ENCODE data around the gene SND1. TPM values are rescaled to one million over a fixed set of nuclear protein-coding genes. Genes with fewer than 3 reads are reported as not detected.

The SND1 gene
- polyA plus RNA-seq, 1 donor, result 144 TPM

DNA sequence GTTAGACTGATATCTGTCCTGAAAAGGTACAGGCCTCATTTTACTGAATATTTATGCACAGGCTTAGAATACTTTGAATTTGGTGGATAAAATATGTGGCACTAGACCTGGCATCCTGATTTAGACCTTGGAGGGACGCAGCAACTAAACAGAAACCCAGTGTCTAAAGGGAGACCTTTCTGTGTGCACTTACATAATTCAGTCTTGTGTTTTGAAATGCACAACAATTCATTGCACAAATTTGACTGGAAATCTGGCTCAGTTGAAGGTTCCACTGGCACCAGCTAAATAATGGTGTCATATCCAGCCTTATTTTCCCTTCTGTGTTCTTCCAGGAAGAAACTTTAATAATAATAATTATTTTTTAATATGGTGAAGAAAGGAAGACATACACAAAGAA, 142.1 kb downstream of the SND1 start:
- DNase-seq, result no peak
- no CpG with 5 or more reads among the region's 1 CpG for WGBS (ENCODE audit: insufficient coverage, low lambda C conversion rate)
- Histone ChIP-seq H3K27me3 (ENCODE audit: control insufficient read depth, insufficient read depth, low read length) (no peaks in the 10 kb centered on the region), H3K36me3 (ENCODE audit: control insufficient read depth, insufficient read depth, low read length) (no peaks in the 10 kb centered on the region), H3K9me3 (ENCODE audit: control insufficient read depth, low read depth, low read length) (no peaks in the 10 kb centered on the region), H3K4me1 (ENCODE audit: control insufficient read depth, insufficient read depth, low read length) (no peaks in the 10 kb centered on the region), H3K27ac (ENCODE audit: low read length) (no peak overlapping the region), H3K4me3 (ENCODE audit: low read length) (no peak overlapping the region)

DNA sequence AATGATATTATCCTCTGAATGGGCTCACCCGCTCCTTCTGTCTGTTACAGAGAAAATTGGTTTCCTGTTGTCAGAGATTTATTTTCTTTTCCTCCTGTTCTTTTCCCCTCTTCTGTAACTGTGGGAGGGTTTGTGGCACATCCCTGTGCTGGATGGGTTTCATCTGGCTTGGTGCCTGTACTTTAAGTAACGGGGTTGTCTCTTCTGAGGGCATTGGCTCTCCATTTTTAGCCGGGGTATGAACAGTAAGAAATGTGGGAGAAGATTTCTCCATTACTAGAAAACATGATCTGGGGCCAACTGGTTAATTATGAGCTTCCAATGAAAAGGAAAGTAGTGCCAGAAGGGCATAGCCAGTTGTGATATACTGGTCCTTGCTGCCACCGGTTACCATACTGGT, 142.6 kb downstream of the SND1 start:
- Histone ChIP-seq H3K4me3 (ENCODE audit: low read length) (no peak overlapping the region), H3K36me3 (ENCODE audit: control insufficient read depth, insufficient read depth, low read length) (no peaks in the 10 kb centered on the region), H3K4me1 (ENCODE audit: control insufficient read depth, insufficient read depth, low read length) (no peaks in the 10 kb centered on the region), H3K27ac (ENCODE audit: low read length) (no peak overlapping the region), H3K9me3 (ENCODE audit: control insufficient read depth, low read depth, low read length) (no peaks in the 10 kb centered on the region), H3K27me3 (ENCODE audit: control insufficient read depth, insufficient read depth, low read length) (no peaks in the 10 kb centered on the region)
- 100% methylated on average over 1 of the region's 4 CpGs for WGBS (ENCODE audit: insufficient coverage, low lambda C conversion rate)
- DNase-seq, result no peak

DNA sequence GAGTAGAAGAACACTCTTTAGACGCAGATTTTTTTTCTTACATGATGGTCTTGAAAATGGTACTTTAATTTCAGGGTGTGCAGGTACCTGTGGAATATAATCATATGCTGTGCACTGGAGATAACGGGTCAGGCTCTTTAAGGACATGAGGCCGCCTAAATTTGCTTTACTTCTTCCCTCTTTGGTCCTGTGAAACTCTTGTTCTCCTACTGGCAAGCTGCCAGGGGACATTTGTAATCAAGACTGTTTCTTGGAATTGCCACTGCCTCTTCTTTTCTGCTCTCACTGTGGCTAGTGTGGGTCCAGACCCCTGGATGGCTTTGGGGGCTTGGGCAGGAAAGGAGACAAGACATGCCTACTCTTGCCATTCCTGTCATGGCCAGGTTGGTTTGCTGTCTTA, 146.0 kb downstream of the SND1 start:
- Histone ChIP-seq H3K36me3 (ENCODE audit: control insufficient read depth, insufficient read depth, low read length) (no peaks in the 10 kb centered on the region), H3K27ac (ENCODE audit: low read length) (no peak overlapping the region), H3K4me3 (ENCODE audit: low read length) (no peak overlapping the region), H3K9me3 (ENCODE audit: control insufficient read depth, low read depth, low read length) (no peaks in the 10 kb centered on the region), H3K27me3 (ENCODE audit: control insufficient read depth, insufficient read depth, low read length) (no peaks in the 10 kb centered on the region), H3K4me1 (ENCODE audit: control insufficient read depth, insufficient read depth, low read length) (no peaks in the 10 kb centered on the region)
- DNase-seq, result no peak
- no CpG with 5 or more reads among the region's 3 CpGs for WGBS (ENCODE audit: insufficient coverage, low lambda C conversion rate)

DNA sequence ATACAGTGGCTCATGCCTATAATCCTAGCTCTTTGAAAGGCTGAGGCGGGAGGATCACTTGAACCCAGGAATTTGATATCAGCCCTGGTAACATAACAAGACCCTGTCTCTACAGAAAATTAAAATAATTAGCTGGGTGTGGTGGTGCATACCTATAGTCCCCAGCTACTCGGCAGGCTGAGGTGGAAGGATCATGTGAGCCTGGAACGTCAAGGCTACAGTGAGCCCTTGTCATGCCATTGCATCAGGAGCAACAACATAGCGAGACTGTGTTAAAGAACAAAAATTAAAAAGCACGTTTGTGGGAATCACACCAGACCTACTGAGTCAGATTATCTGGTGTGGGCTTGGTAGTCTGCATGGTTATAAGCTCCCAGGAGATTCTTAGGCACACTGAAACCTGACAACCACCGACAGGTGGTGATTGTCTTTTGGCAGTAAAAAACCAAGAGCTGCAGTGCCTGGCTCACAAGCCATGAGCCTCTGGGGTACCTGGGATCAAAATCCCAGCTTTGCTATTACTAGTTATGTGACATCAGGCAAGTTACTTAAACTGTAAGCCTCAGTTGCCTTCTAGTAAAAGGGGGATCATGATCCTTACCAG, 146.9 kb downstream of the SND1 start:
- no peak overlapping the region for H3K4me3 ChIP-seq (ENCODE audit: low read length)
- no CpG with 5 or more reads among the region's 6 CpGs for WGBS (ENCODE audit: insufficient coverage, low lambda C conversion rate)
- no peaks in the 10 kb centered on the region for H3K36me3 ChIP-seq (ENCODE audit: control insufficient read depth, insufficient read depth, low read length)
- H3K27ac ChIP-seq (ENCODE audit: low read length), result no peak overlapping the region
- DNase-seq, result no peak
- H3K9me3 ChIP-seq (ENCODE audit: control insufficient read depth, low read depth, low read length), result no peaks in the 10 kb centered on the region
- no peaks in the 10 kb centered on the region for H3K4me1 ChIP-seq (ENCODE audit: control insufficient read depth, insufficient read depth, low read length)
- no peaks in the 10 kb centered on the region for H3K27me3 ChIP-seq (ENCODE audit: control insufficient read depth, insufficient read depth, low read length)

DNA sequence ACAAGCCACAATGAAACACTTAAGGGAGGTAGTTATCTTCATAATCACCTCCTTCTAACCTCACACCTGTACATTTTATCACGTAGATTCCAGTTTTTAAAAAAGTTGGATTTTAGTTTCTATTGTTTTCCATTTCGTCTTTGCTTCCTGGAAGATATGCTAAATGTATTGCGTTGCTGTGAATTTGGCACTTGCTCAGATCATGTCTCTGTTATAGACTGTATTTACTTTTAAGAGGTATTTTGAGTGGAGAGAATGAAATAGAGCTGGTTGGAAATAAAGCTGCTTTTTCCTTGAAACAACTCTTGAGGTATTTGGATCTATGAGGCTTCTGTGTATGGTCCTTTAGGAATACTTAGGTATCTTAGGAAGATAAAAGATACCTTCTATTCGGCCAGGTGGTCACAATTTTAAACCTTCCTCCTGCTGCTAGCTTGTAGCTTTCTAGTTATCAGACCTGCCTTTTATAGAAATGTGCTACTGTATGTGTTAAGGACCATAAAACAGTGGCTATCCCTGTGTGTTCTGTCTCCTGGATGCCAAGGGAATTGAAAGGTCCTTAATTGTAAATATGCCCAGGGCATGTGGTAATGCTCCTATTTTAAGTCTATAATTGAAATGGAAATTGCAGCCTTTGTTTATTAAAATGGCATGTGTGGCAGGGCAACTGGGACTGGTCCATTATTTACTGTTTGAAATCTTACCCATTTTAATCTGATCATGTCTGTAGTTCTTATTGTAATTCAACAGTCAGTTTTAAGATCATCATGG, 147.7 kb downstream of the SND1 start:
- H3K27ac ChIP-seq (ENCODE audit: low read length), result no peak overlapping the region
- DNase-seq, result no peak
- no peak overlapping the region for H3K4me3 ChIP-seq (ENCODE audit: low read length)
- H3K4me1 ChIP-seq (ENCODE audit: control insufficient read depth, insufficient read depth, low read length), result no peaks in the 10 kb centered on the region
- H3K36me3 ChIP-seq (ENCODE audit: control insufficient read depth, insufficient read depth, low read length), result no peaks in the 10 kb centered on the region
- no peaks in the 10 kb centered on the region for H3K27me3 ChIP-seq (ENCODE audit: control insufficient read depth, insufficient read depth, low read length)
- 83% methylated on average over 1 of the region's 4 CpGs for WGBS (ENCODE audit: insufficient coverage, low lambda C conversion rate)
- H3K9me3 ChIP-seq (ENCODE audit: control insufficient read depth, low read depth, low read length), result no peaks in the 10 kb centered on the region

DNA sequence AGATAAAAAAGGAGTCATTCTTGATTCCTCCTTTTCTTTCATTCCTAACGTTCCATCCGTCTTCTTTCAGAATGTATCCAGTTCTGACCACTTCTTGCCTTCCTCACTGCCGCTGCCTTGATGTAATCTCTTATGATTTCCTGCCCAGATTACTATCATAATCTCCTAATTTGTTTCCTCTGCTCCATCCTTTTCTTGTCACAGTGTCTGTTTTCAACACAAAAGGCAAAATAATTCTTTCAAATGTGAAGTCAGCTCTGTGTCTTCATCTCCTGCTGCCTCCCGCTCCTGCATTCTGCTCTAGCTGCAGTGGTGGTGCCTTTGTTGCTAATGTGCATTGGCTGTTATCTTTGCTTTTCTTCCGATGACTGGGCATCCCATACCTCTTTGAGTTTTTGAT, 150.9 kb downstream of the SND1 start:
- no peak for DNase-seq
- Histone ChIP-seq H3K36me3 (ENCODE audit: control insufficient read depth, insufficient read depth, low read length) (peaks cover 4% of the 10 kb centered on the region), H3K27ac (ENCODE audit: low read length) (no peak overlapping the region), H3K4me1 (ENCODE audit: control insufficient read depth, insufficient read depth, low read length) (no peaks in the 10 kb centered on the region), H3K4me3 (ENCODE audit: low read length) (no peak overlapping the region), H3K27me3 (ENCODE audit: control insufficient read depth, insufficient read depth, low read length) (no peaks in the 10 kb centered on the region), H3K9me3 (ENCODE audit: control insufficient read depth, low read depth, low read length) (no peaks in the 10 kb centered on the region)
- 96% methylated on average over 5 of the region's 5 CpGs for WGBS (ENCODE audit: insufficient coverage, low lambda C conversion rate)

DNA sequence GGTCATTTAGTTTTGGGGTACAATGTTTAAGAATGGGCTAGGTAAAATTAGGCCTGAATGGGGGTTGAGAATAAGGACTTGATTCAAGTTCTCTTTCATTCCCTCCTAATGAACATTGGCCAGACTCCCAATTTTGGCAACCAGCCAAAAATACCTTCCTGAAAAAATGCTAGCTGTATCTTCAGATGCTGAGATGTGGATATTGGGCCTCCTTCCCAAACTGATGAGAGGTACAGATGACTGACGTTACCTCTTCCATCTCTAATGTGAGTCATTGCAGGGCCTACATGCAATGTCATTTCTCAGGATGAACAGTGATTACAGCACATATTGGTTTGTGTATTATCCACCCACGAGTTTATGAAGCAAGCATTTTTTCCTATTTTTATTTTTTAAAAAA, 151.6 kb downstream of the SND1 start:
- DNase-seq, result no peak
- 93% methylated on average over 2 of the region's 2 CpGs for WGBS (ENCODE audit: insufficient coverage, low lambda C conversion rate)
- no peaks in the 10 kb centered on the region for H3K4me1 ChIP-seq (ENCODE audit: control insufficient read depth, insufficient read depth, low read length)
- H3K36me3 ChIP-seq (ENCODE audit: control insufficient read depth, insufficient read depth, low read length), result peaks cover 4% of the 10 kb centered on the region
- H3K27ac ChIP-seq (ENCODE audit: low read length), result no peak overlapping the region
- H3K9me3 ChIP-seq (ENCODE audit: control insufficient read depth, low read depth, low read length), result no peaks in the 10 kb centered on the region
- H3K27me3 ChIP-seq (ENCODE audit: control insufficient read depth, insufficient read depth, low read length), result no peaks in the 10 kb centered on the region
- no peak overlapping the region for H3K4me3 ChIP-seq (ENCODE audit: low read length)

DNA sequence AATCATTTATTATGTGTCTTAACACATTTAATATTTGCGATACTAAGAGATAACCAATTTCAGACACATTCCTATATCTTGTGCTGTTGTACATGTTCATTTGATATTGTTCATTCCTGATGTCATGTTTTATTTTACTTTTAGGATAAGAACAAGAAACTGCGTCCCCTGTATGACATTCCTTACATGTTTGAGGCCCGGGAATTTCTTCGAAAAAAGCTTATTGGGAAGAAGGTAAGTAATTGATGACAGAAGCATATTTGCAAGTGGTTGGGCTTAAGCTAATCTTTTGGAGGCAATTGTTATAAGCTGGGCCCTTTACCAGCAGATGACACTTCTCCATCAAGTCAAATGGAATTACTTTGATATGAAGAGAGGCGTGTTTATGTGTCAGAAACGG, 155.3 kb downstream of the SND1 start:
- 100% methylated on average over 1 of the region's 6 CpGs for WGBS (ENCODE audit: insufficient coverage, low lambda C conversion rate)
- H3K4me3 ChIP-seq (ENCODE audit: low read length), result no peak overlapping the region
- DNase-seq, result no peak
- no peaks in the 10 kb centered on the region for H3K27me3 ChIP-seq (ENCODE audit: control insufficient read depth, insufficient read depth, low read length)
- peaks cover 12% of the 10 kb centered on the region for H3K36me3 ChIP-seq (ENCODE audit: control insufficient read depth, insufficient read depth, low read length)
- H3K9me3 ChIP-seq (ENCODE audit: control insufficient read depth, low read depth, low read length), result no peaks in the 10 kb centered on the region
- H3K4me1 ChIP-seq (ENCODE audit: control insufficient read depth, insufficient read depth, low read length), result no peaks in the 10 kb centered on the region
- no peak overlapping the region for H3K27ac ChIP-seq (ENCODE audit: low read length)

DNA sequence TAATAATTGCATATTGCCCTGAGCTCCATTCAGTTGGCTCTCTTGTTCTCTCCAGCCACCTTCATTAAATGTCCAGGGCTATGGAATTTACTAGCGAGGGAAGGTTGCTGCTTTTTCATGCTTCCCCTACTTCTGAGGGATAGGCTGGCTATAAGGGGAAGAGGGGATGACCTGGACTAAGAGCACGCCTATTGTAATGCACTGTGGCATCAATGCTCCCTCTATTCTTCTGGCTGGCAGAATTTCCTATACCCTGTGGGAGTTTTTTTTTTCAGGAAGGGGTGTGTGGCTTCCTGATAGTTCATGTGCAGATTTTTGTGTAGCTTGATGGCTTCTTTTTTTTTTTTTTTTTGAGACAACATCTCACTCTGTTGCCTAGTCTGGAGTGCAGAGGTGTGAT, 155.8 kb downstream of the SND1 start:
- Histone ChIP-seq H3K4me3 (ENCODE audit: low read length) (no peak overlapping the region), H3K9me3 (ENCODE audit: control insufficient read depth, low read depth, low read length) (no peaks in the 10 kb centered on the region), H3K36me3 (ENCODE audit: control insufficient read depth, insufficient read depth, low read length) (peaks cover 12% of the 10 kb centered on the region), H3K27me3 (ENCODE audit: control insufficient read depth, insufficient read depth, low read length) (no peaks in the 10 kb centered on the region), H3K27ac (ENCODE audit: low read length) (no peak overlapping the region), H3K4me1 (ENCODE audit: control insufficient read depth, insufficient read depth, low read length) (no peaks in the 10 kb centered on the region)
- no CpG with 5 or more reads among the region's 2 CpGs for WGBS (ENCODE audit: insufficient coverage, low lambda C conversion rate)
- DNase-seq, result no peak

DNA sequence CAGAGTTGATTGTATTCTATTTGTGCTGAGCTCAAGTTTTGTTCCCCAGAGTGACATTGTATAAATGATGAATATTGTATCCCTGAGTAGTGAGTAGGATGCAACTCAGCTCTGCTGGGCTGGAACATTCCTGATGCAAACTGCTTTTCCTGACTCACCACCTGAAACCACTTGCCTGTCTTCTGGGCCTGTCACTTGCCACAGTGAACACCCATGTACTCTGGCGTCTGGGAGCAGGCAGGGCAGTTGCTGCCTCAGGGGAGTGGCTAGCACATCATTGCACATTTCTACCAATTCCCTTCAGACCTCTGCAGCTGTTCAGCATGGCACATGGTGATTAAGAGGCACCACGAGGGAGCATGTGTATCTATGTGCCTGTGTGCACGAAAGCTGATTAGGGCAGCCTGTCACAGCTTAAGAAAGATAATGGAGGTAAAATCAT, 157.3 kb downstream of the SND1 start:
- no CpG with 5 or more reads among the region's 3 CpGs for WGBS (ENCODE audit: insufficient coverage, low lambda C conversion rate)
- H3K36me3 ChIP-seq (ENCODE audit: control insufficient read depth, insufficient read depth, low read length), result peaks cover 12% of the 10 kb centered on the region

DNA sequence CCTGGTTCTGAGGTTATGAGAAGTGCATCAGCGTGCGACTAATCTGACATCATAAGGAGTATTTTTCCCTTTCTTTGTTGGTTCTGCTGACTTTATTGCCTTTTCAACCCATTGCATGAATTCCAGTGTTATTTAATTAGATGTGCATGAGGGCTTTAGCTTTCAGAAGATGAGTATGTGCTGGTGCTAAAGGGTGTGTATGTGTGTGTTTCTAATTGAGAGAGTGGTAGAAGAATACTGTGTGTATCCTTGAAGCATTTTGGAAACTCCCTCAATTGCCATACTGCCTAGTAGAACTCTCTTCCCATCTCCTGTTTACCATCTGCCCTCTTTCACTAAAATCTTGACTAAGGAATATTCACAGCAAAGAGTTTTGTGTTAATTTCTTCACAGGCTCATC, 158.1 kb downstream of the SND1 start:
- H3K27ac ChIP-seq (ENCODE audit: low read length), result no peak overlapping the region
- no peaks in the 10 kb centered on the region for H3K27me3 ChIP-seq (ENCODE audit: control insufficient read depth, insufficient read depth, low read length)
- no peak for DNase-seq
- no peaks in the 10 kb centered on the region for H3K9me3 ChIP-seq (ENCODE audit: control insufficient read depth, low read depth, low read length)
- H3K4me1 ChIP-seq (ENCODE audit: control insufficient read depth, insufficient read depth, low read length), result no peaks in the 10 kb centered on the region
- peaks cover 12% of the 10 kb centered on the region for H3K36me3 ChIP-seq (ENCODE audit: control insufficient read depth, insufficient read depth, low read length)
- no peak overlapping the region for H3K4me3 ChIP-seq (ENCODE audit: low read length)
- 100% methylated on average over 2 of the region's 2 CpGs for WGBS (ENCODE audit: insufficient coverage, low lambda C conversion rate)

More for the DNA sequence above, 157.3 kb downstream of the SND1 start:
- peak; percentile 12 to 38 for DNase-seq
- no peaks in the 10 kb centered on the region for H3K27me3 ChIP-seq (ENCODE audit: control insufficient read depth, insufficient read depth, low read length)
- no peak overlapping the region for H3K4me3 ChIP-seq (ENCODE audit: low read length)
- no peaks in the 10 kb centered on the region for H3K4me1 ChIP-seq (ENCODE audit: control insufficient read depth, insufficient read depth, low read length)
- no peaks in the 10 kb centered on the region for H3K9me3 ChIP-seq (ENCODE audit: control insufficient read depth, low read depth, low read length)
- no peak overlapping the region for H3K27ac ChIP-seq (ENCODE audit: low read length)

Measured in large intestine (tissue), 3 donors.